Measurements from ENCODE around the gene CDH4.

DNA sequence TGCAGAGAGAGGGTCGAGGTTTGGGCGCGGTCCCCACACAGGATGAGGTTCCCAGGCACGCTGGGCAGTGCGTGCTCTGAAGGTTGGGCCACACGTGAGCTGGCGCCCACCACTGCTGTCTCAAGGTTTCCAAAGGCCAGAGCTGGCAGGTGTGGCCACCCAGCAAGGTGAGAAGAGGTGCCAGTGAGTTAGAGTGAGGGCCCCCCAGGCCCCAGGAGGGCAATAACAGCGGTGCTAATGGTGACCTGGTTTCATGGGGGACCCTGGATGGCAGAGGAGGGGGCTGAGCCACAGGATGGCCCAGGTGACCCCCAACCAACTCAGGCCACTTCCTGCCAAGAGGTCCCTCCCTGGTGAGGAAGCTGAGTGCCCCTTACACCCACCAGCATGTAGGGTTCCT, 628.6 kb downstream of the CDH4 start:
- TF ChIP-seq CTCF (IDR thresholded peaks at IDR 0.05) = no peak
- no peak for TF ChIP-seq POLR2A (IDR thresholded peaks at IDR 0.05)

Measured in ovary (tissue), 3 donors.